ENCODE measurements around the gene DNAJC9.

Gene DNAJC9, protein sequence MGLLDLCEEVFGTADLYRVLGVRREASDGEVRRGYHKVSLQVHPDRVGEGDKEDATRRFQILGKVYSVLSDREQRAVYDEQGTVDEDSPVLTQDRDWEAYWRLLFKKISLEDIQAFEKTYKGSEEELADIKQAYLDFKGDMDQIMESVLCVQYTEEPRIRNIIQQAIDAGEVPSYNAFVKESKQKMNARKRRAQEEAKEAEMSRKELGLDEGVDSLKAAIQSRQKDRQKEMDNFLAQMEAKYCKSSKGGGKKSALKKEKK
- long read RNA-seq, transcript DNAJC9-201 (5 exons, 3,032 nt) = major isoform, 321 of 381 reads
- long read RNA-seq, partial matches to known transcripts = 32 of 381 reads
- long read RNA-seq, other reads (novel, unspliced or antisense) = 28 of 381 reads

- no peak for TF ChIP-seq CTCF (IDR thresholded peaks at IDR 0.05; ENCODE audit: insufficient read depth, low read length)
- peak; percentile 94 for TF ChIP-seq POLR2AphosphoS5 (IDR thresholded peaks at IDR 0.05; ENCODE audit: low read depth)
- peak; percentile 12; the same call in 1 of the 2 replicates for TF ChIP-seq SPI1 (IDR thresholded peaks at IDR 0.05; ENCODE audit: borderline replicate concordance, low read depth)
- TF ChIP-seq GABPA (IDR thresholded peaks at IDR 0.05; ENCODE audit: low read depth) = no peak
- peak; percentile 67 for TF ChIP-seq REST (IDR thresholded peaks at IDR 0.05; ENCODE audit: insufficient replicate concordance, low read depth)
- peak; percentile 91 to 96 for DNase-seq (ENCODE audit: low read depth in 1 of 2, low spot score in 1 of 2)
- Histone ChIP-seq H3K27me3 (ENCODE audit: insufficient read depth, poor library complexity, severe bottlenecking) (no peaks in the 10 kb centered on the region), H3K27ac (replicated peaks) (peak within 1 kb of the TSS; percentile 95), H3K4me3 (replicated peaks; ENCODE audit: insufficient read depth, low read length) (peak within 1 kb of the TSS; percentile 81)
These were observed at the start of gene DNAJC9 for GRCh38 chr10:73246646-73247508. Gene DNAJC9, minus strand, starts transcription at chr10:73247255. Its CDS starts 66 bp downstream, at chr10:73247189.

GRCh38 chr10:73293461-73293860 is 46.4 kb upstream of the DNAJC9 start:
- TF ChIP-seq CTCF (IDR thresholded peaks at IDR 0.05; ENCODE audit: insufficient read depth, low read length) (no peak), REST (IDR thresholded peaks at IDR 0.05; ENCODE audit: insufficient replicate concordance, low read depth) (no peak), GABPA (IDR thresholded peaks at IDR 0.05; ENCODE audit: low read depth) (no peak), POLR2AphosphoS5 (IDR thresholded peaks at IDR 0.05; ENCODE audit: low read depth) (no peak), SPI1 (IDR thresholded peaks at IDR 0.05; ENCODE audit: borderline replicate concordance, low read depth) (no peak)
- H3K27ac ChIP-seq (replicated peaks) = no peak overlapping the region
- no peak overlapping the region for H3K4me3 ChIP-seq (replicated peaks; ENCODE audit: insufficient read depth, low read length)
- no peak for DNase-seq (ENCODE audit: low read depth in 1 of 2, low spot score in 1 of 2)
- no peaks in the 10 kb centered on the region for H3K27me3 ChIP-seq (ENCODE audit: insufficient read depth, poor library complexity, severe bottlenecking)

DNA sequence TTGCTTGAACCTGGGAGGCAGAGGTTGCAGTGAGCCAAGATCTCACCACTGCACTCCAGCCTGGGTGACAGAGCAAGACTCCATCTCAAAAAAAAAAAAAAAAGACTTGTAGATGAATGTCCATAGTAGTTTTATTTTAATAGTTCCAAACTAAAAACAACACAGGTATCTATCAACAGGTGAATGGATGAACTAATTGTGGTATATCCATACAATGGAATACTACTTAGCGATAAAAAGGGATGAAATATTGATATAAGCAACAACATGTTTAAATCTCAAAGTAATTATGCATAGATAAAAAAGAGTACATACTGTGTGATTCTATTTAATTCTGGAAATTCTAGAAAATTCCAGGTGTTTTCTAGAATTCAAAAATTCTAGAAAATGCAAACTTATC is 42.9 kb upstream of the DNAJC9 start:
- Histone ChIP-seq H3K27ac (replicated peaks) (no peak overlapping the region), H3K27me3 (ENCODE audit: insufficient read depth, poor library complexity, severe bottlenecking) (no peaks in the 10 kb centered on the region), H3K4me3 (replicated peaks; ENCODE audit: insufficient read depth, low read length) (no peak overlapping the region)
- DNase-seq (ENCODE audit: low read depth in 1 of 2, low spot score in 1 of 2) = no peak
- TF ChIP-seq POLR2AphosphoS5 (IDR thresholded peaks at IDR 0.05; ENCODE audit: low read depth) = no peak
- TF ChIP-seq CTCF (IDR thresholded peaks at IDR 0.05; ENCODE audit: insufficient read depth, low read length) = no peak
- TF ChIP-seq GABPA (IDR thresholded peaks at IDR 0.05; ENCODE audit: low read depth) = no peak
- no peak for TF ChIP-seq SPI1 (IDR thresholded peaks at IDR 0.05; ENCODE audit: borderline replicate concordance, low read depth)
- no peak for TF ChIP-seq REST (IDR thresholded peaks at IDR 0.05; ENCODE audit: insufficient replicate concordance, low read depth)

All from HL-60 (cell line).